ENCODE data around the gene CREB1. TPM values are rescaled to one million over a fixed set of nuclear protein-coding genes. Genes with fewer than 3 reads are reported as not detected.
A peak's percentile ranks its signal among the peaks of the same experiment; 100 is the strongest.

The CREB1 gene
- total RNA-seq, 1 donor from 2014 or later = 111 TPM

- Mint-ChIP-seq H3K4me1 (ENCODE audit: low read depth) (peaks cover 12% of the 10 kb centered on the region), H3K27me3 (no peaks in the 10 kb centered on the region), H3K4me3 (ENCODE audit: low read depth) (no peak overlapping the region), H3K27ac (peak overlapping the region; percentile 11), H3K36me3 (ENCODE audit: insufficient read depth) (no peaks in the 10 kb centered on the region), H3K9me3 (ENCODE audit: low read depth) (no peaks in the 10 kb centered on the region)
- TF ChIP-seq CTCF (IDR thresholded peaks at IDR 0.05; ENCODE audit: unreplicated experiment) = no peak
- DNase-seq (ENCODE audit: low spot score, unreplicated experiment) = no peak
Measured at GRCh38 chr2:207504513-207505170, 25.1 kb upstream of the CREB1 start.

- DNase-seq (ENCODE audit: low spot score, unreplicated experiment) = no peak
Measured at GRCh38 chr2:207505171-207505570, 24.6 kb upstream of the CREB1 start.

GRCh38 chr2:207505728-207506127 is 24.0 kb upstream of the CREB1 start:
- no peak for TF ChIP-seq CTCF (IDR thresholded peaks at IDR 0.05; ENCODE audit: unreplicated experiment)
- no peaks in the 10 kb centered on the region for H3K27me3 Mint-ChIP-seq
- H3K27ac Mint-ChIP-seq = peak overlapping the region; percentile 50
- no peak for DNase-seq (ENCODE audit: low spot score, unreplicated experiment)
- H3K9me3 Mint-ChIP-seq (ENCODE audit: low read depth) = no peaks in the 10 kb centered on the region
- H3K4me1 Mint-ChIP-seq (ENCODE audit: low read depth) = peaks cover 12% of the 10 kb centered on the region
- H3K4me3 Mint-ChIP-seq (ENCODE audit: low read depth) = no peak overlapping the region
- H3K36me3 Mint-ChIP-seq (ENCODE audit: insufficient read depth) = no peaks in the 10 kb centered on the region

More at GRCh38 chr2:207505171-207505570, 24.6 kb upstream of the CREB1 start:
- H3K4me3 Mint-ChIP-seq (ENCODE audit: low read depth) = no peak overlapping the region
- peaks cover 12% of the 10 kb centered on the region for H3K4me1 Mint-ChIP-seq (ENCODE audit: low read depth)
- no peak for TF ChIP-seq CTCF (IDR thresholded peaks at IDR 0.05; ENCODE audit: unreplicated experiment)
- no peaks in the 10 kb centered on the region for H3K27me3 Mint-ChIP-seq
- H3K27ac Mint-ChIP-seq = no peak overlapping the region
- no peaks in the 10 kb centered on the region for H3K9me3 Mint-ChIP-seq (ENCODE audit: low read depth)
- no peaks in the 10 kb centered on the region for H3K36me3 Mint-ChIP-seq (ENCODE audit: insufficient read depth)

GRCh38 chr2:207506426-207506825 is 23.3 kb upstream of the CREB1 start:
- Mint-ChIP-seq H3K4me3 (ENCODE audit: low read depth) (no peak overlapping the region), H3K27me3 (no peaks in the 10 kb centered on the region), H3K4me1 (ENCODE audit: low read depth) (peaks cover 12% of the 10 kb centered on the region), H3K27ac (no peak overlapping the region), H3K9me3 (ENCODE audit: low read depth) (no peaks in the 10 kb centered on the region), H3K36me3 (ENCODE audit: insufficient read depth) (no peaks in the 10 kb centered on the region)
- no peak for TF ChIP-seq CTCF (IDR thresholded peaks at IDR 0.05; ENCODE audit: unreplicated experiment)
- DNase-seq (ENCODE audit: low spot score, unreplicated experiment) = no peak

GRCh38 chr2:207510148-207510547 is 19.6 kb upstream of the CREB1 start:
- no peaks in the 10 kb centered on the region for H3K9me3 Mint-ChIP-seq (ENCODE audit: low read depth)
- DNase-seq (ENCODE audit: low spot score, unreplicated experiment) = no peak
- H3K27ac Mint-ChIP-seq = no peak overlapping the region
- no peaks in the 10 kb centered on the region for H3K36me3 Mint-ChIP-seq (ENCODE audit: insufficient read depth)
- no peak overlapping the region for H3K4me3 Mint-ChIP-seq (ENCODE audit: low read depth)
- H3K27me3 Mint-ChIP-seq = peaks cover 9% of the 10 kb centered on the region
- no peak for TF ChIP-seq CTCF (IDR thresholded peaks at IDR 0.05; ENCODE audit: unreplicated experiment)
- peaks cover 2% of the 10 kb centered on the region for H3K4me1 Mint-ChIP-seq (ENCODE audit: low read depth)

All from progenitor cell of endocrine pancreas (in vitro differentiated cells).